ENCODE measurements around the gene NCAM2.

Gene NCAM2

GRCh38 chr21:21025742-21026141, 27.5 kb downstream of the NCAM2 start:
- no peak overlapping the region for H3K4me3 ChIP-seq (ENCODE audit: low read depth, low read length, poor library complexity, severe bottlenecking)
- H3K27me3 ChIP-seq (ENCODE audit: insufficient read depth, low read length): no peaks in the 10 kb centered on the region
- H3K4me2 ChIP-seq (ENCODE audit: low read length): no peak overlapping the region
- TF ChIP-seq EZH2 (IDR thresholded peaks at IDR 0.05; ENCODE audit: borderline replicate concordance, low read length) (no peak), CTCF (IDR thresholded peaks at IDR 0.05; ENCODE audit: low read length) (no peak)
- no peaks in the 10 kb centered on the region for H3K9me2 ChIP-seq (ENCODE audit: low read depth, low read length)
- H3K79me2 ChIP-seq (ENCODE audit: insufficient read depth, low read length): no peaks in the 10 kb centered on the region
- no peaks in the 10 kb centered on the region for H3K4me1 ChIP-seq (ENCODE audit: insufficient read depth, low read length, severe bottlenecking)
- H3K9me3 ChIP-seq (ENCODE audit: low read length): no peaks in the 10 kb centered on the region
- H4K20me1 ChIP-seq (ENCODE audit: insufficient read depth, low read length): no peaks in the 10 kb centered on the region
- H3F3A ChIP-seq (ENCODE audit: insufficient read depth, low read length): no peaks in the 10 kb centered on the region
- H3K9ac ChIP-seq (ENCODE audit: low read length): no peak overlapping the region
- H3K36me3 ChIP-seq (ENCODE audit: insufficient read depth, low read length): no peaks in the 10 kb centered on the region
- no peak overlapping the region for H3K27ac ChIP-seq (ENCODE audit: low read depth, low read length, poor library complexity, severe bottlenecking)
- H2AFZ ChIP-seq (ENCODE audit: low read length): no peak overlapping the region

- H3K27me3 ChIP-seq (ENCODE audit: insufficient read depth, low read length): no peaks in the 10 kb centered on the region
- no peak overlapping the region for H3K4me2 ChIP-seq (ENCODE audit: low read length)
- no peak overlapping the region for H3K27ac ChIP-seq (ENCODE audit: low read depth, low read length, poor library complexity, severe bottlenecking)
- no peaks in the 10 kb centered on the region for H3K36me3 ChIP-seq (ENCODE audit: insufficient read depth, low read length)
- no peaks in the 10 kb centered on the region for H4K20me1 ChIP-seq (ENCODE audit: insufficient read depth, low read length)
- TF ChIP-seq EZH2 (IDR thresholded peaks at IDR 0.05; ENCODE audit: borderline replicate concordance, low read length): no peak
- TF ChIP-seq CTCF (IDR thresholded peaks at IDR 0.05; ENCODE audit: low read length): no peak
- no peaks in the 10 kb centered on the region for H3K79me2 ChIP-seq (ENCODE audit: insufficient read depth, low read length)
- no peaks in the 10 kb centered on the region for H3K4me1 ChIP-seq (ENCODE audit: insufficient read depth, low read length, severe bottlenecking)
- H3K4me3 ChIP-seq (ENCODE audit: low read depth, low read length, poor library complexity, severe bottlenecking): no peak overlapping the region
- no peaks in the 10 kb centered on the region for H3K9me3 ChIP-seq (ENCODE audit: low read length)
- no peak overlapping the region for H2AFZ ChIP-seq (ENCODE audit: low read length)
- no peaks in the 10 kb centered on the region for H3F3A ChIP-seq (ENCODE audit: insufficient read depth, low read length)
- no peaks in the 10 kb centered on the region for H3K9me2 ChIP-seq (ENCODE audit: low read depth, low read length)
- H3K9ac ChIP-seq (ENCODE audit: low read length): no peak overlapping the region
Measured at GRCh38 chr21:21028275-21028820, 30.1 kb downstream of the NCAM2 start.

- no peaks in the 10 kb centered on the region for H3F3A ChIP-seq (ENCODE audit: insufficient read depth, low read length)
- H4K20me1 ChIP-seq (ENCODE audit: insufficient read depth, low read length): no peaks in the 10 kb centered on the region
- H3K4me3 ChIP-seq (ENCODE audit: low read depth, low read length, poor library complexity, severe bottlenecking): no peak overlapping the region
- no peaks in the 10 kb centered on the region for H3K27me3 ChIP-seq (ENCODE audit: insufficient read depth, low read length)
- no peak overlapping the region for H3K9ac ChIP-seq (ENCODE audit: low read length)
- H3K4me2 ChIP-seq (ENCODE audit: low read length): no peak overlapping the region
- no peaks in the 10 kb centered on the region for H3K4me1 ChIP-seq (ENCODE audit: insufficient read depth, low read length, severe bottlenecking)
- H3K27ac ChIP-seq (ENCODE audit: low read depth, low read length, poor library complexity, severe bottlenecking): no peak overlapping the region
- no peaks in the 10 kb centered on the region for H3K9me2 ChIP-seq (ENCODE audit: low read depth, low read length)
- no peaks in the 10 kb centered on the region for H3K9me3 ChIP-seq (ENCODE audit: low read length)
- H2AFZ ChIP-seq (ENCODE audit: low read length): no peak overlapping the region
- no peaks in the 10 kb centered on the region for H3K79me2 ChIP-seq (ENCODE audit: insufficient read depth, low read length)
- no peaks in the 10 kb centered on the region for H3K36me3 ChIP-seq (ENCODE audit: insufficient read depth, low read length)
- no peak for TF ChIP-seq EZH2 (IDR thresholded peaks at IDR 0.05; ENCODE audit: borderline replicate concordance, low read length)
- TF ChIP-seq CTCF (IDR thresholded peaks at IDR 0.05; ENCODE audit: low read length): no peak
Measured at GRCh38 chr21:21029164-21029563, 31.0 kb downstream of the NCAM2 start.

Data from OCI-LY1 (cell line).